SK-N-SH treated with all-trans-retinoic acid at 6 μM for 48 hours (cell line): ENCODE measurements around the gene DDX54.

Experiments used
- ARNTL ChIP-seq: fragments of 450-650 bp; formaldehyde crosslinking; IDR thresholded peaks from 2 replicates; pipeline ENCODE4 v1.5.0; 2020; ENCODE audit warnings: low read depth, mild to moderate bottlenecking, moderate library complexity, borderline replicate concordance
- ESRRG ChIP-seq: fragments of 250-450 bp; sonication (Bioruptor Pico); IDR thresholded peaks from 2 replicates; pipeline ENCODE4 v1.6.1; 2021; ENCODE audit warnings: mild to moderate bottlenecking
- RARB ChIP-seq: fragments of 250-450 bp; sonication (Bioruptor Pico); IDR thresholded peaks from 2 replicates; pipeline ENCODE4 v1.8.0; 2021; ENCODE audit warnings: mild to moderate bottlenecking, moderate library complexity
- TF ChIP-seq, protein P1 (sequence below): fragments of 250-450 bp; sonication (Bioruptor Pico); IDR thresholded peaks from 2 replicates; pipeline ENCODE4 v1.5.1; 2021; ENCODE audit warnings: mild to moderate bottlenecking, moderate library complexity

DNA sequence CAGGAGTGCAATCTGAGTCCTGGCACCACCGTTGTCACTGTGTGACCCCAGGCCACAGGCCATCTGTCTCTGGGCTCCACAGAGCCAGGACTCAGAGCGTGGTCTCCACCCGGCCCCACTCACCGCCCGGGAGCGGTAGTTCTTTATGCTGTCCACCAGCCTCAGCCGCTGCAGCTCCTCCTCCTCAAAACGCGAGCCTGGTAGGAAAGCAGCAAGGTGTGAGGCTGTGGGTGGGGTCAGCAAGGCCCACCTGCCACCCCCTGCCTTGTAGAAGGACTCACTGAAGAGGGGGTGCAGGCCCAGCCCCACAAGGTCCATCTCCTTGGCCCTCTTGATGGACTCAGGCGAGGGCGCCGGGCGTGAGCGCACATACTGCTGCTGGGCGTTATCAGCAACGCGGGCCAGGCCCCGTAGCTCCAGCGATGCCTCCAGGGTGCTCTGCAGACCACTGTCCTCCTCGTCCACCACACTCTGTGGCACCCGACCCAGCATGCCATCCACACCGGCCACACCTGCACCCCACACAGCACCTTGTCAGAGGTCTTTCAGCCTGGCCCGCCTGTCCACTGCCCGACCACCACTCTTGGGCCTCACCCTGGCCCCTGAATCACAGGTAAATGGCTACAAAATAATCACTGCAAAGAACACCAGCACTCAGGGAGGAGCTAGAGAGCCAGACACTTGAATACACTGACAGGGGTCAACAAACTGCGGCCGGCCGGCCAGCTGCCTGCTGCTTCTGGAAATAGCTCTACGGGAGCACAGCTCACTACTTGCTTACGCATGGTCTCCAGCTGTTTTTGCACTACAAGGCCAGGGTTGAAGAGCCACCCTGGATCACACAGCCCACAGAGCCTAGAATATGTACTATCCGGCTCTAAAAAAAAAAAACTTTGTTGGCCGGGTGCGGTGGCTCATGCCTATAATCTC, 19.5 kb downstream of the DDX54 start:
- no peak for TF ChIP-seq ARNTL (CRISPR knock-in tag)
- TF ChIP-seq, protein P1, sequence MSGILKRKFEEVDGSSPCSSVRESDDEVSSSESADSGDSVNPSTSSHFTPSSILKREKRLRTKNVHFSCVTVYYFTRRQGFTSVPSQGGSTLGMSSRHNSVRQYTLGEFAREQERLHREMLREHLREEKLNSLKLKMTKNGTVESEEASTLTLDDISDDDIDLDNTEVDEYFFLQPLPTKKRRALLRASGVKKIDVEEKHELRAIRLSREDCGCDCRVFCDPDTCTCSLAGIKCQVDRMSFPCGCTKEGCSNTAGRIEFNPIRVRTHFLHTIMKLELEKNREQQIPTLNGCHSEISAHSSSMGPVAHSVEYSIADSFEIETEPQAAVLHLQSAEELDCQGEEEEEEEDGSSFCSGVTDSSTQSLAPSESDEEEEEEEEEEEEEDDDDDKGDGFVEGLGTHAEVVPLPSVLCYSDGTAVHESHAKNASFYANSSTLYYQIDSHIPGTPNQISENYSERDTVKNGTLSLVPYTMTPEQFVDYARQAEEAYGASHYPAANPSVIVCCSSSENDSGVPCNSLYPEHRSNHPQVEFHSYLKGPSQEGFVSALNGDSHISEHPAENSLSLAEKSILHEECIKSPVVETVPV (CRISPR knock-in tag): no peak
- TF ChIP-seq RARB: no peak
- no peak for TF ChIP-seq ESRRG (CRISPR knock-in tag)
